Measurements from ENCODE around the gene TMEM245.

Gene TMEM245

GRCh38 chr9:109156708-109157107 is 37.0 kb upstream of the TMEM245 start:
- Histone ChIP-seq H2BK15ac (replicated peaks; ENCODE audit: low read depth) (no peak overlapping the region), H3K56ac (ENCODE audit: low read length) (no peak overlapping the region), H4K5ac (ENCODE audit: low read length) (no peak overlapping the region), H3K36me3 (ENCODE audit: control insufficient read depth, insufficient read depth, low read length) (no peaks in the 10 kb centered on the region), H3K9ac (ENCODE audit: low read length) (no peak overlapping the region), H2BK120ac (ENCODE audit: low read depth, low read length) (no peak overlapping the region), H2BK5ac (ENCODE audit: low read length) (no peak overlapping the region), H4K8ac (ENCODE audit: low read depth, low read length) (no peak overlapping the region), H3K79me1 (ENCODE audit: low read length) (no peaks in the 10 kb centered on the region), H3K27ac (ENCODE audit: low read depth, low read length) (no peak overlapping the region), H3K18ac (ENCODE audit: low read length) (no peak overlapping the region), H3K23ac (ENCODE audit: low read length) (no peak overlapping the region), H3K4me3 (ENCODE audit: low read length) (no peak overlapping the region), H3K4ac (ENCODE audit: low read depth, low read length) (no peak overlapping the region), H3K79me2 (ENCODE audit: control insufficient read depth, insufficient read depth, low read length) (no peaks in the 10 kb centered on the region), H2AK5ac (ENCODE audit: low read length) (no peak overlapping the region), H3K27me3 (ENCODE audit: insufficient read depth, low read length, poor library complexity) (no peaks in the 10 kb centered on the region), H3K4me2 (ENCODE audit: low read length) (no peak overlapping the region), H3K4me1 (ENCODE audit: control insufficient read depth, low read depth, low read length) (no peaks in the 10 kb centered on the region)
- no peak for DNase-seq
- WGBS (ENCODE audit: extremely low coverage, insufficient coverage, low lambda C conversion rate) = no CpG with 5 or more reads among the region's 8 CpGs

GRCh38 chr9:109150925-109151545 is 31.3 kb upstream of the TMEM245 start:
- Histone ChIP-seq H3K4me2 (ENCODE audit: low read length) (no peak overlapping the region), H3K4ac (ENCODE audit: low read depth, low read length) (no peak overlapping the region), H3K36me3 (ENCODE audit: control insufficient read depth, insufficient read depth, low read length) (no peaks in the 10 kb centered on the region), H2BK120ac (ENCODE audit: low read depth, low read length) (no peak overlapping the region), H3K27me3 (ENCODE audit: insufficient read depth, low read length, poor library complexity) (no peaks in the 10 kb centered on the region), H3K9ac (ENCODE audit: low read length) (no peak overlapping the region), H3K56ac (ENCODE audit: low read length) (no peak overlapping the region), H3K79me1 (ENCODE audit: low read length) (no peaks in the 10 kb centered on the region), H3K4me3 (ENCODE audit: low read length) (no peak overlapping the region), H4K8ac (ENCODE audit: low read depth, low read length) (no peak overlapping the region), H3K79me2 (ENCODE audit: control insufficient read depth, insufficient read depth, low read length) (no peaks in the 10 kb centered on the region), H3K27ac (ENCODE audit: low read depth, low read length) (no peak overlapping the region), H3K18ac (ENCODE audit: low read length) (no peak overlapping the region), H4K5ac (ENCODE audit: low read length) (no peak overlapping the region), H2BK5ac (ENCODE audit: low read length) (no peak overlapping the region), H3K23ac (ENCODE audit: low read length) (no peak overlapping the region), H3K4me1 (ENCODE audit: control insufficient read depth, low read depth, low read length) (no peaks in the 10 kb centered on the region), H2BK15ac (replicated peaks; ENCODE audit: low read depth) (no peak overlapping the region), H2AK5ac (ENCODE audit: low read length) (no peak overlapping the region)
- DNase-seq = no peak
- WGBS (ENCODE audit: extremely low coverage, insufficient coverage, low lambda C conversion rate) = no CpG with 5 or more reads among the region's 3 CpGs

- Histone ChIP-seq H3K56ac (ENCODE audit: low read length) (no peak overlapping the region), H3K18ac (ENCODE audit: low read length) (no peak overlapping the region), H4K8ac (ENCODE audit: low read depth, low read length) (no peak overlapping the region), H3K79me1 (ENCODE audit: low read length) (no peaks in the 10 kb centered on the region), H2AK5ac (ENCODE audit: low read length) (no peak overlapping the region), H3K4me2 (ENCODE audit: low read length) (no peak overlapping the region), H2BK120ac (ENCODE audit: low read depth, low read length) (no peak overlapping the region), H3K27me3 (ENCODE audit: insufficient read depth, low read length, poor library complexity) (no peaks in the 10 kb centered on the region), H2BK15ac (replicated peaks; ENCODE audit: low read depth) (no peak overlapping the region), H3K36me3 (ENCODE audit: control insufficient read depth, insufficient read depth, low read length) (no peaks in the 10 kb centered on the region), H3K23ac (ENCODE audit: low read length) (no peak overlapping the region), H3K9ac (ENCODE audit: low read length) (no peak overlapping the region), H3K4ac (ENCODE audit: low read depth, low read length) (no peak overlapping the region), H4K5ac (ENCODE audit: low read length) (no peak overlapping the region), H3K27ac (ENCODE audit: low read depth, low read length) (no peak overlapping the region), H3K79me2 (ENCODE audit: control insufficient read depth, insufficient read depth, low read length) (no peaks in the 10 kb centered on the region), H3K4me3 (ENCODE audit: low read length) (no peak overlapping the region), H2BK5ac (ENCODE audit: low read length) (no peak overlapping the region), H3K4me1 (ENCODE audit: control insufficient read depth, low read depth, low read length) (no peaks in the 10 kb centered on the region)
- WGBS (ENCODE audit: extremely low coverage, insufficient coverage, low lambda C conversion rate) = no CpG with 5 or more reads among the region's 4 CpGs
- DNase-seq = no peak
Measured at GRCh38 chr9:109149722-109150121, 30.0 kb upstream of the TMEM245 start.

GRCh38 chr9:109149089-109149488 is 29.3 kb upstream of the TMEM245 start:
- no peak overlapping the region for H3K4ac ChIP-seq (ENCODE audit: low read depth, low read length)
- no peak overlapping the region for H2BK5ac ChIP-seq (ENCODE audit: low read length)
- H3K4me3 ChIP-seq (ENCODE audit: low read length) = no peak overlapping the region
- H4K5ac ChIP-seq (ENCODE audit: low read length) = no peak overlapping the region
- H3K23ac ChIP-seq (ENCODE audit: low read length) = no peak overlapping the region
- H3K18ac ChIP-seq (ENCODE audit: low read length) = no peak overlapping the region
- no CpG with 5 or more reads among the region's 5 CpGs for WGBS (ENCODE audit: extremely low coverage, insufficient coverage, low lambda C conversion rate)
- H3K27ac ChIP-seq (ENCODE audit: low read depth, low read length) = no peak overlapping the region
- H4K8ac ChIP-seq (ENCODE audit: low read depth, low read length) = no peak overlapping the region
- no peak overlapping the region for H3K4me2 ChIP-seq (ENCODE audit: low read length)
- no peak for DNase-seq
- no peak overlapping the region for H3K9ac ChIP-seq (ENCODE audit: low read length)
- H2BK120ac ChIP-seq (ENCODE audit: low read depth, low read length) = no peak overlapping the region
- no peaks in the 10 kb centered on the region for H3K36me3 ChIP-seq (ENCODE audit: control insufficient read depth, insufficient read depth, low read length)
- H2AK5ac ChIP-seq (ENCODE audit: low read length) = no peak overlapping the region
- no peak overlapping the region for H2BK15ac ChIP-seq (replicated peaks; ENCODE audit: low read depth)
- H3K56ac ChIP-seq (ENCODE audit: low read length) = no peak overlapping the region
- no peaks in the 10 kb centered on the region for H3K4me1 ChIP-seq (ENCODE audit: control insufficient read depth, low read depth, low read length)
- H3K79me1 ChIP-seq (ENCODE audit: low read length) = no peaks in the 10 kb centered on the region
- H3K27me3 ChIP-seq (ENCODE audit: insufficient read depth, low read length, poor library complexity) = no peaks in the 10 kb centered on the region
- no peaks in the 10 kb centered on the region for H3K79me2 ChIP-seq (ENCODE audit: control insufficient read depth, insufficient read depth, low read length)

GRCh38 chr9:109145051-109145450 is 25.3 kb upstream of the TMEM245 start:
- H3K79me1 ChIP-seq (ENCODE audit: low read length) = no peaks in the 10 kb centered on the region
- no peaks in the 10 kb centered on the region for H3K4me1 ChIP-seq (ENCODE audit: control insufficient read depth, low read depth, low read length)
- DNase-seq = no peak
- H2AK5ac ChIP-seq (ENCODE audit: low read length) = no peak overlapping the region
- H2BK5ac ChIP-seq (ENCODE audit: low read length) = no peak overlapping the region
- H3K4me3 ChIP-seq (ENCODE audit: low read length) = no peak overlapping the region
- H3K79me2 ChIP-seq (ENCODE audit: control insufficient read depth, insufficient read depth, low read length) = no peaks in the 10 kb centered on the region
- H3K4me2 ChIP-seq (ENCODE audit: low read length) = no peak overlapping the region
- no peak overlapping the region for H3K56ac ChIP-seq (ENCODE audit: low read length)
- no peak overlapping the region for H3K23ac ChIP-seq (ENCODE audit: low read length)
- no peak overlapping the region for H3K4ac ChIP-seq (ENCODE audit: low read depth, low read length)
- no peak overlapping the region for H2BK15ac ChIP-seq (replicated peaks; ENCODE audit: low read depth)
- no peak overlapping the region for H3K9ac ChIP-seq (ENCODE audit: low read length)
- H3K27ac ChIP-seq (ENCODE audit: low read depth, low read length) = no peak overlapping the region
- H3K27me3 ChIP-seq (ENCODE audit: insufficient read depth, low read length, poor library complexity) = no peaks in the 10 kb centered on the region
- no peak overlapping the region for H3K18ac ChIP-seq (ENCODE audit: low read length)
- H3K36me3 ChIP-seq (ENCODE audit: control insufficient read depth, insufficient read depth, low read length) = no peaks in the 10 kb centered on the region
- no CpG with 5 or more reads among the region's 6 CpGs for WGBS (ENCODE audit: extremely low coverage, insufficient coverage, low lambda C conversion rate)
- H4K8ac ChIP-seq (ENCODE audit: low read depth, low read length) = no peak overlapping the region
- no peak overlapping the region for H2BK120ac ChIP-seq (ENCODE audit: low read depth, low read length)
- no peak overlapping the region for H4K5ac ChIP-seq (ENCODE audit: low read length)

GRCh38 chr9:109143881-109144562 is 24.3 kb upstream of the TMEM245 start:
- H3K23ac ChIP-seq (ENCODE audit: low read length) = no peak overlapping the region
- no peak overlapping the region for H2AK5ac ChIP-seq (ENCODE audit: low read length)
- no peaks in the 10 kb centered on the region for H3K36me3 ChIP-seq (ENCODE audit: control insufficient read depth, insufficient read depth, low read length)
- no peak overlapping the region for H3K4ac ChIP-seq (ENCODE audit: low read depth, low read length)
- no peaks in the 10 kb centered on the region for H3K79me1 ChIP-seq (ENCODE audit: low read length)
- H4K8ac ChIP-seq (ENCODE audit: low read depth, low read length) = no peak overlapping the region
- H3K4me3 ChIP-seq (ENCODE audit: low read length) = no peak overlapping the region
- H3K9ac ChIP-seq (ENCODE audit: low read length) = no peak overlapping the region
- no peak overlapping the region for H3K18ac ChIP-seq (ENCODE audit: low read length)
- H2BK120ac ChIP-seq (ENCODE audit: low read depth, low read length) = no peak overlapping the region
- H3K79me2 ChIP-seq (ENCODE audit: control insufficient read depth, insufficient read depth, low read length) = no peaks in the 10 kb centered on the region
- DNase-seq = peak; percentile 71
- no CpG with 5 or more reads among the region's 5 CpGs for WGBS (ENCODE audit: extremely low coverage, insufficient coverage, low lambda C conversion rate)
- H2BK5ac ChIP-seq (ENCODE audit: low read length) = no peak overlapping the region
- no peak overlapping the region for H4K5ac ChIP-seq (ENCODE audit: low read length)
- no peak overlapping the region for H3K27ac ChIP-seq (ENCODE audit: low read depth, low read length)
- no peak overlapping the region for H3K56ac ChIP-seq (ENCODE audit: low read length)
- H3K4me1 ChIP-seq (ENCODE audit: control insufficient read depth, low read depth, low read length) = no peaks in the 10 kb centered on the region
- H3K27me3 ChIP-seq (ENCODE audit: insufficient read depth, low read length, poor library complexity) = no peaks in the 10 kb centered on the region
- no peak overlapping the region for H3K4me2 ChIP-seq (ENCODE audit: low read length)
- no peak overlapping the region for H2BK15ac ChIP-seq (replicated peaks; ENCODE audit: low read depth)

All from mesendoderm (in vitro differentiated cells).